Astrocyte of the cerebellum (primary cell): ENCODE measurements around the gene PRTN3.

Experiments
- DNase-seq: peaks from one replicate; pipeline ENCODE4 v3.0.0-alpha.2; 2011; ENCODE audit warnings: low read depth
- H3K4me3 ChIP-seq: 2 replicates; pipeline ENCODE4 v1.5.1; 2011; ENCODE audit warnings: mild to moderate bottlenecking, low read depth, low read length, moderate library complexity
- in situ Hi-C: cut with HindIII; loops from 2 replicates; pipeline ENCODE4 v1.10.0; 2017; ENCODE audit warnings: low sequenced_read_pairs
- TF ChIP-seq, protein P1 (sequence below): IDR thresholded peaks from 2 replicates; pipeline ENCODE4 v1.5.1; 2012; ENCODE audit warnings: low read length, low read depth, moderate library complexity, mild to moderate bottlenecking; ENCODE audit errors: missing control alignments

The PRTN3 gene

DNA sequence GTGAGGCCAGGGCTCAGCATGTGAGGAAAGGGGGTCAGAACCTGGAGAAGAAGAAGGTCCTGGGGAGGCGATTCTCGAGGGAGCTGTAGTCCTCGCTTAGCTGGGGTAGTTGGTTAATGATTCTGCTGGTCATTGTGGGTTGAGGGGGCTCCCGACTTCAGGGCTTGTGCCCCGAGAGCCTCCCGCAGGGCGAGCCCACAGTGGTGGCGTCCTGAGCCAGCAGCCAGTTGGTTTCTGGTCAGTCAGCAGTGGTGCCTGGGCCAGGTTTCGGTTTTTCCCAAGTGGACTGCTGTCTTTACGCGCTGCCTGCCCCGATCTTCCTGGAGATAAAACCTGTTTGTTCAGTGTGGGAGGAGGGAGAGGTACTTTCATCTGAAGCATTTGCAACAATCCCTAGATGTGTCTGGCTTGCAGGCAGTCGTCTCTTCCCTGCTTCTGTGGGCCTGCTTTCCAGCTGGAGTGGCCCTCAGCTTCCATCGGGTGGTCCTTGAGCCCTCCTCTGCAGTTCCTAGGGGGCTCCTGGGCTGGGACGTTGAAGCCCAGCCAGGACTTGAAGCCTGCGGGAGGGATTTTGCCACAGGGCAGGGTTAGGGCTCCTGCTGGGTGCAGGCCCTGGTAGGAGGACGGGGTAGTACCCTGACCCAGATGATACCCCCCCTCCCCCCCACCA is 40.3 kb upstream of the PRTN3 start:
- TF ChIP-seq, protein P1, sequence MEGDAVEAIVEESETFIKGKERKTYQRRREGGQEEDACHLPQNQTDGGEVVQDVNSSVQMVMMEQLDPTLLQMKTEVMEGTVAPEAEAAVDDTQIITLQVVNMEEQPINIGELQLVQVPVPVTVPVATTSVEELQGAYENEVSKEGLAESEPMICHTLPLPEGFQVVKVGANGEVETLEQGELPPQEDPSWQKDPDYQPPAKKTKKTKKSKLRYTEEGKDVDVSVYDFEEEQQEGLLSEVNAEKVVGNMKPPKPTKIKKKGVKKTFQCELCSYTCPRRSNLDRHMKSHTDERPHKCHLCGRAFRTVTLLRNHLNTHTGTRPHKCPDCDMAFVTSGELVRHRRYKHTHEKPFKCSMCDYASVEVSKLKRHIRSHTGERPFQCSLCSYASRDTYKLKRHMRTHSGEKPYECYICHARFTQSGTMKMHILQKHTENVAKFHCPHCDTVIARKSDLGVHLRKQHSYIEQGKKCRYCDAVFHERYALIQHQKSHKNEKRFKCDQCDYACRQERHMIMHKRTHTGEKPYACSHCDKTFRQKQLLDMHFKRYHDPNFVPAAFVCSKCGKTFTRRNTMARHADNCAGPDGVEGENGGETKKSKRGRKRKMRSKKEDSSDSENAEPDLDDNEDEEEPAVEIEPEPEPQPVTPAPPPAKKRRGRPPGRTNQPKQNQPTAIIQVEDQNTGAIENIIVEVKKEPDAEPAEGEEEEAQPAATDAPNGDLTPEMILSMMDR, result no peak
- DNase-seq, result no peak
- in situ Hi-C loops, result no loop called here
- peak overlapping the region; percentile 73 for H3K4me3 ChIP-seq

DNA sequence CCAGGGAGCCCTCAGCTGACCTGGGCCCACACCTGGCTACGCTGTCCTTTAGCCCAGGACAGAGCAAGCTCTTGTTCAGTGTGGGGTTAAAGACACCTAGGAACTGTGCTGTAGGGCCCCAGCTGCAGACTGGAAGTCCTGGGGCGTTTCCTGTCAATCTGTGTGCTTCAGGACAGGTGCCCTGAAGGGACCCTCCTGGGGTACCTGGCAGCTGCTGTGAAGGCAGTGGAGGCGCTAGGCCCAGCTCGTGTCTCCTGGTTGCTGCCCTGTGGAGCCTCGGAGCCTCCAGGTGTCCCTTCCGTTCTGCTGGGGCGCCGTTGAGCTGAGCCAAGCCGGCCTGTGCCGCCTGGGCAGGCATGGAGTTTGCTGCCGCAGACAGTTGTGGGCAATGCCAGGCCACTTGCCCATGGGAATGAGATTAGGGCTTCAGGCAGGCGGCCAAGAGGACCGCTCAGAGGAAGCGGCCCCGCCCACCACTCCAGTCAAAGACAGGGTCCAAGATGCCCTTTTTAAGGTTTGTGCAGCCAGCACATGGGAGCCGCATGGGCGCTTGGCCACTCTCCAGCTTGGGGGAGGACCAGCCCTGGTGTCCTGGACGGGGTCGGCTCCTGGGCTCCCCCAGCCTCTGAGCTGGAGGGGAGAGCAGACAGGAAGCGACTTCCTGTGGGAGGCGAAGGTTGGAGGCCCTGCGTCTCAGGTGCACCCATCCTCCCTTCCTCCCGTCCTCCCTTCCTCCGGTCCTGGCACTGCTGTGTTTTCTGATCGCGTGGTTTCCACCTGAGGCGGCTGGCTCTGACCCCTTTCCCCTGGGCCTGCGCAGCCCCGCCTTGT is 39.6 kb upstream of the PRTN3 start:
- DNase-seq, result no peak
- peak overlapping the region; percentile 73 for H3K4me3 ChIP-seq
- in situ Hi-C loops, result no loop called here
- TF ChIP-seq, protein P1, result no peak

DNA sequence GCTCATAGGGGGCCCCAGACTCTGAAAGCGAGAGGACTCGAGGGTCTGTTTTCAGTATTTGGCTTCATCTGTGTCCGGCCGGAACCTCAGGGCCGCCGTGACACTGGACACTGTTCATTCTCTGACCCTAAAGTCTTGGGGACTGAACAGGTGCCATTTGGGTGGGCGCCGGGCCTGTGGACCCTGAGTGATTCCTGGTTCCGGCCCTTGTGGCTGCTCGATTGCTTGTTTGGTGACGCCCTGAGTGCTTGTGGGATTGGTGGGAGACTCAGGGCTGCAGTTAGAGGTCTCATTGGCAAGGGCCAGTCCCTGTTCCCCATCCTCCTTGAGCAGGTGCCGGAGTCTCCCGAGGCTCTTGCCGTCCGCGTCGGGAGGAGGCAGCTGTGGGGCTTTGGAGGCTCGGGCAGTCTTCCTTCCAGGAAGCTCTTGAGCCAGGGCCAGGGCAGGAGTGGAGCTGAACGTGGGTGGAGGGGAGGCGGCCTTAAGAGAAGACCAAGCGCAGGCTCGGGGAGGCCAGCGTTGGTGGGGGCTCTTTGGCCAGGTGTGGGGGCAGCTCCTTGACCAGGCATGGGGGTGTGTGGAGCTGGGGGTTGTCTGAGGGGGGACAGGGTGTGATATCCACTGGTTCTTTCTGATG is 38.8 kb upstream of the PRTN3 start:
- TF ChIP-seq, protein P1, result no peak
- DNase-seq, result no peak
- H3K4me3 ChIP-seq, result peak overlapping the region; percentile 73
- in situ Hi-C loops, result no loop called here

DNA sequence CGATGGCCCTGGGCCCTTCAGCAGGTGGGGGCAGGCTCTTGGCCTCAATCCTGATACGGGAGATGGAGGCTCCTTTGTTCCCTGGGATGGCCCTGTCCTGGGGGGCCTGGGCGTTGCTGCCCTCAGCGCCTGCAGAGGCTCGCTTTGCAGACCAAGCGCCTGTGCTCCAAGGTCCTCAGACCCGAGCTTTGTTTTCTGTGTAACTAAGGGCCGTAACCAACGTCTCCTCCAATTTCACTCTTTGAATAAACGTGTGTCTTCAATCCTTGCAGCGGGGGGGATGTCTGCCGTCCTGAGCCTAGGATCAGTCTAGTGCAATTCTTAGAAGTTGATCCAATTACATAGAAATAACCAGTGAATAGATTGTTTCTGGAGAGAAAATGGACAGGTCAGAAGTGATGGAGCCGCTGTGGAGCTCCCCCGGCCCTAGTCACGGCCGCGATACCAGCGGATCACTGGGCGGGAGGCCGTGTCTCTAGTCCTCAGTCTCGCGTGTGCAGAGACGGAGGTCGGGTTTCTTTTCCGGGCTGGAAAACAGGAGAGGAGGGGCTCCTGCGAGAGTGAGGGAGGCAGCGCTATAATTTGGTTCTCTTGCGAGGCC is 38.2 kb upstream of the PRTN3 start:
- H3K4me3 ChIP-seq, result peak overlapping the region; percentile 73
- TF ChIP-seq, protein P1, result no peak
- DNase-seq, result peak; percentile 50
- in situ Hi-C loops, result no loop called here

DNA sequence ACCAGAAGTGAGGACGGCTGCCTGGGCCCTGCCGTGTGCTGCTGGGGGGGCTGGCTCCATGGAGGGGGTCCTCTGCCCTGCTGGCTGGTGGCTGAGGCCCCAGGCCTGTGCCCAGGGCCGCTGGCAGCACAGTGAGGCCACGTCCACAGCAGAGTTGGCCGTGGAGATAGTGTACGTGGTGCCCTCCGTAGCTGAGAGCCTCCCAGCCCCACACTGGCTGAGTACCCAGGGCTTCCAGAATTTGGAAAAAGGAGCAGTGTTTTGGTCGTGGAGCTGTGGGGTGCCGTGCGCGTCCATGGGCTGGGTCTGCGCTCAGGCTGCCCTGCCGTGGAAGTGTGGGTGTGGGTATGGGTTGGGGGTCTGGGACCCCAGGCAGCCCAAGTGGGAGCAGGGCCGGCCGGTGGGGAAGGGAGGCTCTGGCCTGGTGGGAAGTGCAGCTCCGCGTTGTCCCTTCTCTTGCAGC is 37.7 kb upstream of the PRTN3 start:
- peak overlapping the region; percentile 73 for H3K4me3 ChIP-seq
- no peak for DNase-seq
- TF ChIP-seq, protein P1, result no peak
- in situ Hi-C loops, result no loop called here
